ENCODE measurements around the gene PRPSAP1.

- no peak for TF ChIP-seq POLR2A (IDR thresholded peaks at IDR 0.05)
- TF ChIP-seq, protein P1, sequence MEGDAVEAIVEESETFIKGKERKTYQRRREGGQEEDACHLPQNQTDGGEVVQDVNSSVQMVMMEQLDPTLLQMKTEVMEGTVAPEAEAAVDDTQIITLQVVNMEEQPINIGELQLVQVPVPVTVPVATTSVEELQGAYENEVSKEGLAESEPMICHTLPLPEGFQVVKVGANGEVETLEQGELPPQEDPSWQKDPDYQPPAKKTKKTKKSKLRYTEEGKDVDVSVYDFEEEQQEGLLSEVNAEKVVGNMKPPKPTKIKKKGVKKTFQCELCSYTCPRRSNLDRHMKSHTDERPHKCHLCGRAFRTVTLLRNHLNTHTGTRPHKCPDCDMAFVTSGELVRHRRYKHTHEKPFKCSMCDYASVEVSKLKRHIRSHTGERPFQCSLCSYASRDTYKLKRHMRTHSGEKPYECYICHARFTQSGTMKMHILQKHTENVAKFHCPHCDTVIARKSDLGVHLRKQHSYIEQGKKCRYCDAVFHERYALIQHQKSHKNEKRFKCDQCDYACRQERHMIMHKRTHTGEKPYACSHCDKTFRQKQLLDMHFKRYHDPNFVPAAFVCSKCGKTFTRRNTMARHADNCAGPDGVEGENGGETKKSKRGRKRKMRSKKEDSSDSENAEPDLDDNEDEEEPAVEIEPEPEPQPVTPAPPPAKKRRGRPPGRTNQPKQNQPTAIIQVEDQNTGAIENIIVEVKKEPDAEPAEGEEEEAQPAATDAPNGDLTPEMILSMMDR (IDR thresholded peaks at IDR 0.05 in 4 of 5, conservative IDR thresholded peaks at IDR 0.05 in 1 of 5) = no peak
Observed at GRCh38 chr17:76354747-76355310, 1.1 kb upstream of the PRPSAP1 start.
